Germinal center (tissue), 1 donor: Measurements from ENCODE around the gene TBC1D10A.

Source experiments
- DNase-seq: peaks from one replicate; pipeline ENCODE4 v3.0.0; 2012; ENCODE audit warnings: mixed read lengths, low spot score

TBC1D10A gene

GRCh38 chr22:30326706-30327362 is at the start of gene TBC1D10A:
TBC1D10A (minus strand) TSS chr22:30326941; CDS start chr22:30326881, 60 bp downstream.
- peak; percentile 100 for DNase-seq

DNA sequence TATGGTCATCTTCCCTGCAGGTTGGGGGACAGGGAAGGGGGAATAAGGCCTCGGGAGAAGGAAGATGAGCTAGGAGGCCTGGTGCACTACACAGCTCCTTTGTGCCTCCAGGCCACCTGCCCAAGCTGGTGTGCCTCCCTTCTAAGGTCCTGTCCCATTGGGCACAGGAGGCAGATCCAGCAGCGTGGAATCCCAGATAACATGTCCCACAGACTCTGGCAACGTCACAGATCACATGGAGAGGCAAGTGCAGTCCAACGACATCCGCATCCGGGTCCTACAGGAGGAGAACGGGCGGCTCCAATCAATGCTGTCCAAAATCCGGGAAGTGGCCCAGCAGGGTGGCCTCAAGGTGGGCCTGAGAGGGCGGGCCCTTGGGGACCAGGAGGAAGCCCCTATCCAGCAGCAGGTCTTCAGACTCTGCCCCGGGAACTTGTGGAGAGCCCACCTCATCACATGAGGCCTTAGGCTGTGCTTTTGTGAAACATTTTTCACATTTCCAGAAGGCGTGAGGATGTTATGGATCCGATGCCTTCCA is 48.6 kb upstream of the TBC1D10A start:
- no peak for DNase-seq

GRCh38 chr22:30373331-30374325 is 46.9 kb upstream of the TBC1D10A start:
- DNase-seq, result no peak

DNA sequence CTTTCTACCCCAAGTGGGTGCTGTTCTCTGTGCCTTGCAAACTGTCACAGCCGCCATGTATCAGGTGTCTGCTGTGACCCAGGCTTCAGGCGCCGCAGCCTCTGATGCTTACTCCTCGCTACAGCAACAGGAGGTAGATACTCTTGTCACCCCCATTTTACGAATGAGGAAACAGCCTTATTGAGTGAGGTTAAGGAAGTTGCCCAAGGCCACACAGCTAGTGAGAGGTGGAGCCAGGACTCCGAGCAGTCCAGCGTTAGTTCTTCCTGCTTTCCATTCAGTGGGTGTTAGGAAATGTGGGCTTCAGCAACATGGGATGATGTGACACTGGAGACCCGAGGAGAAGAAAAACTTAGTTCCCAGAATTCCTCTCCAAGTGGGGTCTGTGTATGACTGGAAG is 46.2 kb upstream of the TBC1D10A start:
- DNase-seq, result no peak

GRCh38 chr22:30371981-30372380 is 45.2 kb upstream of the TBC1D10A start:
- DNase-seq, result no peak

- no peak for DNase-seq
Observed at GRCh38 chr22:30371321-30371720, 44.6 kb upstream of the TBC1D10A start.

- DNase-seq, result no peak
Observed at GRCh38 chr22:30370641-30371230, 44.0 kb upstream of the TBC1D10A start.

DNA sequence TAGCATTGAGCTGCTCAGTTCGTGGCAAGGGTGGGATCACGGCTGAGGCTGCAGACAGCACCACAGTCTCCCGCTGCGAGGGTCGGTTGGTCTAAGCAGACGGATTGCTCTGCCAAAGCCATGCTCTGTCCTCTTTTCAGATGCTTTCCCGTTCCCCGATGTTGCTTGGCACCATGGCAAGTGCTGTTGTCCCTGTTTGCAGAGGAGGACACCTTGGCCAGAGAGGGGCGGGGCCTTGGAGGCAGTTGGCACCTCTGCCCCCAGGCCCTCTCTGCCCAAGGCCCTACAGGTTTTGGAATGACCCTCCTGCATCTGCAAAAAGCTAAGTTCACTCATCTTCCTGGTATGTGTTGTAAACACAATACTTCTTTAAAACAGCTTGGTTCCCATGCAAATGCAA is 41.7 kb upstream of the TBC1D10A start:
- no peak for DNase-seq

GRCh38 chr22:30365891-30366290 is 39.1 kb upstream of the TBC1D10A start:
- no peak for DNase-seq

GRCh38 chr22:30362651-30363281 is 36.0 kb upstream of the TBC1D10A start:
- no peak for DNase-seq

DNA sequence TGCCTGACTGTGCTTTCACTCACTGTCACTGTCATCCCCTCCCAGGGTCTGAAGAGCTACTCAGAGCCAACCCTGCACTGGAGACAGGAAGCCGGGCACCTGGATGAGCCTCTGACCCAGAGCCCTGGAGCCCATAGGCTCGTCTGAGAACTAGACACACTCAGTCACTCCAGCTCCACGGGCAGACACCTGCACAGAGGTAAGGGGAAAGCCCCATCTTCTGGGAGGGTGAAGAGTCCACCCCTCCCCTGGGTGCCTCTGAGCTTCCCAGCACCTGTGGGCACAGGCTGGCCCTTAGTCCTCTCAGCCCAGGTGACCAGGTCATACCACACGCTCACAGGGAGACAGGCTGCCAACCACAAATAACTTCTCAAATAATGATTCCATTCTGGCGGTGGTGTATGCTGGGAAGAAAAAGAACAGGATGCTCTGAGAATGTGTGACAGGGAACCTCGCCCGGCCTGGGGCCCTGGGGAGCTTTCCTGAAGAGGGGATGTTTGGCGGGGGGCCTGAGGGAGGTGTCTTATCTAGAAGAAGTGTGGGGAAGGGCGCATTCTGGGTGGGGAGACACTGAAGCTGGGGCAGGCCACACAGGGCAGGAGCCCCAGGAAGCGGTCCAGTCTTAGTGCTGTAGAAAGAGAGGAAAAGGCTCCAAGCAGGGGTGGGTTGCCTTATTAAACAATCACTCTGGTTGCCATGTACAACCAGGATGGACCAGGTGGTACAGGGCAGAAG is 35.3 kb upstream of the TBC1D10A start:
- DNase-seq, result no peak

DNA sequence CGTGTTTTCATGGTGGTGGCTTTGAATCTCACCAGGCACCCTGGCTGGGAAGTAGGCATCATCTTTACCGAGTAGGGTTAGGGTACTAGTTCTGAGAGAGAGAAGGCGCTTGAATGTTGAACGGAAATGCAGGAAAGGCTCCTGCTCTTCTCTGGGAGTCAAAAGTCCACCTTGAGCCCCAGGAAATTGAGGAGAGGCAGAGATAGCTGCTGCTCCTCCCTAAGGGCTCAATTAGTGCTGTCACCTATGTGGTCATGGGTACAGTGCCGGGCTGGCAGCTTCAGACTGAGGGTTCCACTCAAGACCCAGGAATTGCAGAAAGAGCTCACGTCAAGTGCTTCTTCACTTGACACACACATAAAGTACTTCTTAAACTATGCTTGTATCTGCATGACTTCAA is 31.8 kb upstream of the TBC1D10A start:
- DNase-seq, result no peak

DNA sequence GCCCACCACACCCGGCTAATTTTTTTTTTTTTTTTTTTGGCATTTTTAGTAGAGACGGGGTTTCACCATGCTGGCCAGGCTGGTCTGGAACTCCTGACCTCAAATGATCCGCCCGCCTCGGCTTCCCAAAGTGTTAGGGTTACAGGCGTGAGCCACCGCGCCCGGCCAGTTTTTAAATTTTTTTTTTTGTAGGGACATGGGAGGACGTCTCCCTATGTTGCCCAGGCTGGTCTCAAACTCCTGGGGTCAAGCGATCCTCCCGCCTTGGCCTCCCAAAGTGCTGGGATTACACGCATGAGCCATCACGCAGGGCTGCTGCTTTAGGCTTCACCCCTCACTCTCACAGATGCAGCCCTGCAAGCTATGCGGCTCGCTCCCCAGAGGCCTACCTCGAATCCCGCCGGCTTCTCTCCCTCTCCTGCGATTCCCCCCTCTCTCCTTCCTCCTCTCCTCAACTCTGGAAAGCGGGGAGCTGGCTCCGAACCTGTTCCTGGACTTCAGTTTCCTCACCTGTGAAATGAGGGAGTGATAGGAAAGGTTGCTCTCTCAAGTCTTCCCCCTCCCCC is 31.0 kb upstream of the TBC1D10A start:
- DNase-seq, result no peak

DNA sequence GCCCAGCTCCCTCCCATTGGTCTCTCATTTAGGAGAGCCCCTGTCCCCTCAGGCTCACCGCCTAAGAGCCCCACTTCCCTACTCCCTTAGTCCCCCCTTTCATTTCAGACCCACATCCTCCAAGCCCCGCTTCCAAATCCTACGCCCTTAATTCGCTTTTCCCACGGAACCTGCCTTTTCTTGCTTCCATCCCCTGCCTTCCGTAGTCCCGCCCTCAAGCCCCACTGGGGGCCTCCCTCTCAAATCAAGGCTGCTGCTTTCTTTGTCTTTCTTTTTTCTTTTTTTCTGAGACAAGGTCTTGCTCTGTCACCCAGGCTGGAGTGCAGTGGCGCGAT is 30.5 kb upstream of the TBC1D10A start:
- DNase-seq, result peak; percentile 67

DNA sequence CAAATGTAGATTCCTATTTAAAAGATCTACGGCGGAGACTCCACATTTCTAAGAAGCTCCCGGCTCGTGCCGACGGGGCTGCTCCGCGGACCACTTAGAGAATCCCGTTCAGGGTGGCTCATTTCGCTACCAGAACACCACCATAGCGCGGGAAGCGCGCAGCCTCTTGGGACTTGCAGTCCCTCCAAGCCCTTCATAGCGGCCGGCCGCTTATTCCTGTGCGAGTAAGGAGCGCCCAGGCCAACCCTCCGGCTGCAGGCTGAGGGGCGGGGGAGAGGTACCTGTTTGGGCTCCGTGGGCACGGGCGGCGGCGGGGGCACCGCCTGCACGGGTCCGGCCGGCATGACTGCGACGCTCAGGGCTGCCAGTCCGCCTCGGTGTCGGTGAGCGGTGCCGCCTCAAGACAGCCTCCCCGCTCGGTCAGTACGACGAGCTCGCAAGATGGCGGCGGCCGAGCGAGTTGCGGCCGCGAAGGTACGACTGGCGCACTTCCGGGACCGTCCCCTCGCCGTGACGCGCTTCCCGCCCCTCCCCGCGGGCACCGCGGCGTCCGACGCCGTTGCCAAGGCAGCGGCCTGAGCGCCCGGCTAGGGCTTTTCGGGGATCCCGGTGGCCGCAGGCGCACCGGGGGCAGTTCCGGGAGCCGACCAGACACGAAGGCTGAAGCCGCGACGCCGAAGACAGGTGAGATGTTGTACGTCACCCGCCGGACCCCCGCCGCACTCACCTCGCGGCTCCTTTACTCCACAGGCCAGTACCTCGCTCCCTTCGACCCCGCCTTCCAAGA is 29.9 kb upstream of the TBC1D10A start, which contains the start of the genes CCDC157 and SF3A1:
Gene CCDC157, plus strand, starts transcription at position 559 of the 787 bp plus-strand sequence. CDS start 8,994 bp downstream, outside the sequence.
Gene SF3A1, minus strand, starts transcription at position 446 of the 787 bp plus-strand sequence. Its CDS starts 102 bp downstream, at position 344.
- DNase-seq, result peak; percentile 92

- no peak for DNase-seq
Observed at GRCh38 chr22:30354644-30355043, 27.9 kb upstream of the TBC1D10A start.

- DNase-seq, result no peak
Observed at GRCh38 chr22:30351226-30351625, 24.5 kb upstream of the TBC1D10A start.

DNA sequence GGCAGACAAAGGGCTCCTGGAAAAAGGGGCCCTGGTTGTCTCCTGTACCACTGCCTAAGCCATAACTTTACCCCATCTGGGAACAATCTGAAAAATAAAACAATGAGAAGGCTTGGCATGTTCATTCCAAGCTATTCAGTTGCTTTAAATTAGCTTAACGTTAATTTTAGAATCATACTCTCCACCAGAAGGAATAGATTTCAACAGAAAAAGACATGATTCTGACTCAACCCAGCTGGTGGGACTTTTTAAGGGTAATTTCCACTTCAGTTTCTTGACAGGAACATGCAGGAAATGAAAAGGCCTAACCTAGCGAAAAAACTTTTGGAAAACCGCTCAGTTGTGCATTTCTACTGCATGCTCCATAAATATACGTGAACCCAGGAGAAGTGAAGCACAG is 22.1 kb upstream of the TBC1D10A start:
- no peak for DNase-seq

- no peak for DNase-seq
Observed at GRCh38 chr22:30348404-30348803, 21.7 kb upstream of the TBC1D10A start.
